PFSK-1 (cell line): ENCODE measurements around the gene HSPG2.

Source experiments
- FOXP2 ChIP-seq: optimal IDR thresholded peaks from 2 replicates; pipeline ENCODE3; 2011; ENCODE audit warnings: borderline replicate concordance, control low read depth, inconsistent platforms; ENCODE audit not compliant: insufficient read depth; ENCODE audit errors: extremely low read length, extremely low read depth
- POLR2AphosphoS5 ChIP-seq: IDR thresholded peaks from 2 replicates; pipeline ENCODE4 v1.6.1; 2012; ENCODE audit warnings: low read depth, mild to moderate bottlenecking, control low read depth, low read length, moderate library complexity
- SIN3A ChIP-seq: IDR thresholded peaks from 2 replicates; pipeline ENCODE4 v1.6.1; 2012; ENCODE audit warnings: mild to moderate bottlenecking, low read length, moderate library complexity, borderline replicate concordance; ENCODE audit not compliant: insufficient read depth
- TAF1 ChIP-seq: IDR thresholded peaks from 2 replicates; pipeline ENCODE4 v1.6.1; 2012; ENCODE audit warnings: low read length, control low read depth, borderline replicate concordance; ENCODE audit not compliant: insufficient read depth
- TF ChIP-seq, protein P1 (sequence below), 2 experiments: IDR thresholded peaks; 2 replicates each; pipeline versions ENCODE4 v1.6.1 to v1.8.0; 2011 to 2012; ENCODE audit warnings: low read depth in 2 of 2, low read length in 2 of 2, control low read depth in 1 of 2, inconsistent platforms in 1 of 2, mild to moderate bottlenecking in 1 of 2, moderate library complexity in 1 of 2; ENCODE audit not compliant: insufficient read depth in 1 of 2

The HSPG2 gene

DNA sequence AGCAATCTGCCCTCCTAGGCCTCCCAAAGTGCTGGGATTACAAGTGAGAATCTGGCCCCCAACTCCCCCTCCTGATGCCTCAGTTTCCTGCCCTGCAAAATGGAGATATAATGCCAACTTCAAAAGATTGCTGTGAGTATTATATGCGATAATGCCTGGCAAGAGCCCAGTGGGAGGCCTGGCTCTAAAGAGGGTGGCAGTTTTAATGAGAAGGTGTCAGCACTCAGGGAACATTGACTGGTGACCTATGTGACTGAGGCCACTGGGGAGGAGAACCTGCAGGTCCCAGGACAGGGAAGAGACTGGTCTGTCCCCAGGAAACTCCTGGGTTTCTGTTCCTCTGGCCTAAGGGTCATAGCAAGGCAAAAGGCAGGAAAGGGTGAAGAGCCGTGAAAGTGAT is 11.0 kb downstream of the HSPG2 start:
- TF ChIP-seq, protein P1, sequence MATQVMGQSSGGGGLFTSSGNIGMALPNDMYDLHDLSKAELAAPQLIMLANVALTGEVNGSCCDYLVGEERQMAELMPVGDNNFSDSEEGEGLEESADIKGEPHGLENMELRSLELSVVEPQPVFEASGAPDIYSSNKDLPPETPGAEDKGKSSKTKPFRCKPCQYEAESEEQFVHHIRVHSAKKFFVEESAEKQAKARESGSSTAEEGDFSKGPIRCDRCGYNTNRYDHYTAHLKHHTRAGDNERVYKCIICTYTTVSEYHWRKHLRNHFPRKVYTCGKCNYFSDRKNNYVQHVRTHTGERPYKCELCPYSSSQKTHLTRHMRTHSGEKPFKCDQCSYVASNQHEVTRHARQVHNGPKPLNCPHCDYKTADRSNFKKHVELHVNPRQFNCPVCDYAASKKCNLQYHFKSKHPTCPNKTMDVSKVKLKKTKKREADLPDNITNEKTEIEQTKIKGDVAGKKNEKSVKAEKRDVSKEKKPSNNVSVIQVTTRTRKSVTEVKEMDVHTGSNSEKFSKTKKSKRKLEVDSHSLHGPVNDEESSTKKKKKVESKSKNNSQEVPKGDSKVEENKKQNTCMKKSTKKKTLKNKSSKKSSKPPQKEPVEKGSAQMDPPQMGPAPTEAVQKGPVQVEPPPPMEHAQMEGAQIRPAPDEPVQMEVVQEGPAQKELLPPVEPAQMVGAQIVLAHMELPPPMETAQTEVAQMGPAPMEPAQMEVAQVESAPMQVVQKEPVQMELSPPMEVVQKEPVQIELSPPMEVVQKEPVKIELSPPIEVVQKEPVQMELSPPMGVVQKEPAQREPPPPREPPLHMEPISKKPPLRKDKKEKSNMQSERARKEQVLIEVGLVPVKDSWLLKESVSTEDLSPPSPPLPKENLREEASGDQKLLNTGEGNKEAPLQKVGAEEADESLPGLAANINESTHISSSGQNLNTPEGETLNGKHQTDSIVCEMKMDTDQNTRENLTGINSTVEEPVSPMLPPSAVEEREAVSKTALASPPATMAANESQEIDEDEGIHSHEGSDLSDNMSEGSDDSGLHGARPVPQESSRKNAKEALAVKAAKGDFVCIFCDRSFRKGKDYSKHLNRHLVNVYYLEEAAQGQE (IDR thresholded peaks at IDR 0.05; ENCODE audit: insufficient read depth in 1 of 2, low read depth in 2 of 2, low read length in 2 of 2): no peak
- TF ChIP-seq FOXP2 (no peak), SIN3A (no peak), TAF1 (no peak), POLR2AphosphoS5 (no peak)

DNA sequence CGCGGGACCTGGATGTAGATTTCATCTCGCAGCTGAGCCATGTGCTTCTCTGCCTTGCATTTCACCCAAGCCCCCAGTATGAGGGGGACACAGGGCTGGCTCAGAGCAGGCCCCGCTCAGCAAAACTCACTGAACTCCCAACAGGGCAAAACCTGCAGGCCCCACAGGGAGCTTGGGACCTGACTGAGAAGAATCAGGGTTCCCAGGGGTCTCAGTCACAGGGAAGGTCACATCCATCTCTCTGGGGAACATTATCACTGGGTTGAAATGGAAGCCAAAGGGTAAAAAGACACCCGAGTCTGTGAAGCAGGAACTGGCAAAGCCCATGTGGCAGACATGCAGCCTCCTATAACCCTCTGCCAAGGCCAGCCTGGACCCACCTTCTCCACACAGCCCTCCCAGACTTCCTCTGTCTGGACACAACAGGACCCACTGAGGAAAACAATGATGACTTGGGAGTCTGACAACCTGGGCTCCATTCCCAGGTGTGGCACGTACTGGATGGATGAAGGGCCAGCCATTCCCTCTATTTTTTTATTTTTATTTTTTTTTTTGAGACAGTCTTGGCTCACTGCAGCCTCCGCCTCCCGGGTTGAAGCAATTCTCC is 11.7 kb downstream of the HSPG2 start:
- TF ChIP-seq FOXP2: no peak
- TF ChIP-seq, protein P1 (IDR thresholded peaks at IDR 0.05; ENCODE audit: insufficient read depth in 1 of 2, low read depth in 2 of 2, low read length in 2 of 2): no peak

DNA sequence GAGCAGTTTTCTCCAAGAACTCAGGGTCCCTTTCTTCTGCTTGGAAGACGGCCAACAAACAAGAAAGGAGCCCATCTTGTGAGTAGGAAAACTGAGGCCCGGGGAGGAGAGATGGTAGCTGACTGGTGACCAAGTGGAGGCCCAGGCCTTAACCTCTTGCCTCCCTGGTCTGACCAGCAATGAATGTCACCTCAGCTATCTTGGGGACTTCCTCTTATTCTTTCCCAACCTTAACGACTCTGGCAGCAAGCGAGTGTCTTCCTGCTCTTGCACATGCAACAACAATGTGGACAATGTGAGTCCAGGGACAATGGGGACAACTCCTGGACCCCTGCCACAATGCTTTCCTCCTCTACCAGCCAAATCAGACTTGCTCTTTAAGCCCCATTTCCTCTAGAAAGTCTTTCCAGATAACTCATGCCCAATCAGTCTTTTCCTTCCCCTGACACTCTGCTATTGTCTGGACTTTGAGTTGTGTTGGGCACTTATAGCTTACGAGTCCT is 12.6 kb downstream of the HSPG2 start:
- TF ChIP-seq SIN3A (no peak), FOXP2 (no peak), POLR2AphosphoS5 (no peak), TAF1 (no peak)
- TF ChIP-seq, protein P1 (IDR thresholded peaks at IDR 0.05; ENCODE audit: insufficient read depth in 1 of 2, low read depth in 2 of 2, low read length in 2 of 2): no peak

DNA sequence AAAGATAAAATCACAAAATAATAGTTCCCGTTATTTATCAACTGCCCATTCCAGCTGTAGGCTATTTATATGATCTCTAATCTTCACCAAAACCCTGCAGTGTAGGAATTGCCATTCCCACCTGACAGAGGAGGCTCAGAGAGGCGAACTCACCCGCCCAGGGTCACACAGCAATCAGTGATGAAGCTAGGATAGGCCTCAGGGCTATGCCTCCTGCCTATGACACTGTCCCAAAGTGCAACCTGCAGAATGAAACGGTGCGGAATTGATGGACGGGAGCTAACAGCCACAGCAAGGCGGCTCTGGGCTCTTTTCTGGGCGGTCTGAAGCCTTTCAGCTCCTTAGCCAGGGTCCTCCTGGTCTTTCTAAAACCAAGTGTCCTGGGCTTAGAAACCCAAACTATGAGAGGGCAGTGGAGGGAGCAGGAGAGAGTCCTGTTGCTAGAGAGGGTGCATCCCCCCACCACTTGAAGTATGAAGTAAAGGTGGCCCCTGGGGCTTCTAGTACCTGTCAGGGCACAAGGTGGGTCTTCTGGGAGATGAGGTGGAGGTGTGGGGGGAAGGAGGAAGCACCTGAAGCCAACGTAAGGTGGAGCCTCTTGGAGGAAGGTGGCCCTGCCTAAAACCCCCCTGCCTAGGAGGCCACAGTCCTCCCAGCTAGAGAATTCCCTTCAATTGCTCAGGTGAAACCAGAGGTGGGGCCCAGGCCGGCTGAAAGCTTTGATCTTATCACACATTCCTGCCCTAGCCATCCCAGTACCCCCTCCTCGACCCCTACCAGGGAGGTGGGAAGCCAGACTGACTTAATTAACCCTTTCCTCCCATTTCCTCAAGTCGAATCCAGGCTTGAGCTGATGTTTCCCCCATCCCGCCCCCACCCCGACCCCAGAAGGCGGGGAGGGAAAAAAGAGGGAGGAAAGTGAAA is 14.8 kb downstream of the HSPG2 start:
- TF ChIP-seq SIN3A (no peak), TAF1 (no peak), FOXP2 (no peak), POLR2AphosphoS5 (no peak)
- TF ChIP-seq, protein P1 (IDR thresholded peaks at IDR 0.05; ENCODE audit: insufficient read depth in 1 of 2, low read depth in 2 of 2, low read length in 2 of 2): no peak
